Ureter (tissue), 1 donor: ENCODE results near the gene NUDT17. TPM values are rescaled to one million over a fixed set of nuclear protein-coding genes. Genes with fewer than 3 reads are reported as not detected.

ENCODE experiments used
- DNase-seq: peaks from one replicate; pipeline ENCODE4 v3.0.0-alpha.2; 2020; ENCODE audit warnings: low spot score
- total RNA-seq: library from RNA; stranded (reverse); gene quantifications from one replicate; pipeline ENCODE4 v1.2.4, GENCODE V29; 2023
- donor health status: DM: yes; HTN: yes; CAD: no.

NUDT17 gene
- total RNA-seq, 1 donor from 2014 or later: 6.7 TPM

DNA sequence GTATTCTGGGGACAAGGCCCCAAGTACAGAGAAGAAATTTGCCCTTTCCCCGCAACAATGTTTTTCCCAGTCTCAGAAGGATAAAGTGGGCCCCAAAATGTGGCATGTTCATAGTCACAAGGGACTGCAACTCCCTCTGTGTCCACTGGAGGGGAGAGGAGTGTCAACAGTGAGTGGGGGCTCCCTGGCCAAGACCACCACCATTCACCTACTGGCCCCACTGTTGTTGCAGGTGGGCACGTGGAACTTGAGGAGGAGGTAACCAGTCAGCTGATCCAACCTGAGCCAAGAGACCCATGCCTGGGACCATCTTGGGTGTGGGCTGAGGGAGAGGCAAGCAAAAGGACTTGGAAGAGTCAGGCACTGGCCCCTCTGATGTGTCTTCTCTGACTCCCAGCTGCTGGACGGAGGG, 777 bp downstream of the NUDT17 start:
- no peak for DNase-seq

DNA sequence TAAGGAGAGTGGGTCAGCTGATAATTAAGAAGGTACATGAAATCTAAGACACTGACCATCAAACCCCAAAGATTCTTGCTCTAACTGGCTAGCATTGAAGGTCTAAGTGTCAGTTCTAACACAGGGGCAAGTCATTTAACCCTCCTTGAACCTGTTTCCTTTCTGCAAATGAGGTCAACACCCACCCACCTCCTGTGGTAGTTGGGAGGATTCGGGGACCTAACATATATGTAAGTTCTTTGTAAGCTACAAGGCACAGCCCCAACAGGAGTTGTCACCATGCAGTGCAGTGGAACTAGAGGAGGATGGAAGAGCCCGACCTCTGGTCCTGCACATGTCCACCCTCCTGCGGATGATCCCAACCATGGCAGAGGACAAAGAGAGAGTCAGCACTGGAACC, 2.4 kb downstream of the NUDT17 start:
- DNase-seq: no peak

DNA sequence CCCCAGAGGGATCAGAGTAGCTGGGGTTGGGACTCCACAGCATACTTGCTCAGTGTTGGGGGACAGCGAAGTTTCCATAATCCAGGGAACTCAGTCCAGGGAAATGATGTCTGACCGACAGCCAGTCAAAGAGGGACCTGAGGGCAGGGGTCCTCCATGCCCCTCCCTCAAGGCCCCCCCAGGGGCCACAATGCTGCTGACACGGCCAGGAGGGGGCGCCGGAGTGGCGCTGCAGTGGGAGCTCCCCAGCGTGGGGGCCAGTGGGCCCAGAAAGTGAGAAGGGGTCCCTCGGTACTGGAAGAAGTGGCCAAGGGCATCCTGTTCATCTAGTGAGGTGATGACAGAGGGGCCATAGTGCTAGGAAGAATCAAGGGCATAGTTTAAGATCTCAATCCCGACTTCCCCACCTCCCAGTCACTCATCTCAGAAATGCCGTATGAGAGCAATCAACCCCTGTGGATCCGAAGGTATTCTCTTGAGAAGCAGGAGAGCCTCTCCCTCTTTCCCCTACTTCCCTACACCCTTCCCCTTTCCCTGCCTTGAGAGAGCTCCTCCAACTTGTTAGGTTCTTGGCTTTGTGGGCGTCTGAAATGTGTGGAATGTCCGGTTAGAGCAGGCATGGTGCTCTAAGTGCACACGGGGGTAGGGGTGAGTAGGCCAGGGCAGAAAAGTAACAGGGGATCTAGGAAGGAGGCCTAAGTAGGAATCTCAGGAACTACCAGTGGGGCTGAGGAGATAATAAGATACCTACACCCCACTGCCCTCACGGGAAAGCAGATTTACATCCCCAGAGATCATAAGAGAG, 4.1 kb downstream of the NUDT17 start:
- DNase-seq: no peak

DNA sequence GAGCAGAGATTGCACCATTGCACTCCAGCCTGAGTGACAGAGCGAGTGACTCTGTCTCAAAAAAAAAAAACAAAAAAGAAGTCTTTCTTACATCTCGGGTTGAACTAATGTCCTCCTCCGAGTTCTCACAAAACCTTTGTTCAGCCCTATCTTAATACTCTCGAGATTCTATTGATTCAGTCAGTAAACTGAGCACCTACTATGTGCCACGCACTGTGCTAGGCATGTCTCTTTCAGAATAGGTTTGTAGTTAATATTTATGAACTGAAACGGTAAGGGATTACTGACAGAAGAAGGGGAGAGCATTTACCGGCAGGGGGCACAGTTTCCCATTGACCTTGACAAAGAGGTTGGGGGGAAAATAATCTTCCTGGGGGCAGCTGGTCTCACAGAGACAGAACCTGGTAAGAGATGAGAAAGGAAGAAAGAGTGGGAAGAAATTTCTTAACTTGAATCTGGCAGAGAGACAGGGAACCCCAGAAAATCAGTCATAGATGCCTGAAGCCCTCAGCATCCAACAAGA, 10.1 kb downstream of the NUDT17 start:
- DNase-seq: no peak

DNA sequence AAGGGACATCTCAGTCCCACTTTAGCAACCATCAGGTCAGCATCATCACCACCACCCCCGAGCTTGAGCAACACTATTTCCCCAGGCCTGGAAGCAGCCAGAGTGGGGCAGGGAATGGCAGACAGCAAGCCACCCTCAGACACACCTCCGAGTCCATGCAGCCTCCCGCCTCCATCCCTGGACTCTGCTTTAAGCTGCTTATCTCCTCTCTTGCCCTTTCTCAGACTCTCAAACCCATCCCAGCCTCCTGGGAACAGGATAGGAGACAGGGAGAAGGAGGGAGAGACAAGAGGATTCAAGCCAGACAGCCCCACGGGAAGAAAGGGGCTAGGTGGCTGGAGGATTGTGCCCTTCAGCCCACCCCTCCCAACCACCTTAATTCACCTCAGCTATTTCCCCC, 11.7 kb downstream of the NUDT17 start:
- no peak for DNase-seq

DNA sequence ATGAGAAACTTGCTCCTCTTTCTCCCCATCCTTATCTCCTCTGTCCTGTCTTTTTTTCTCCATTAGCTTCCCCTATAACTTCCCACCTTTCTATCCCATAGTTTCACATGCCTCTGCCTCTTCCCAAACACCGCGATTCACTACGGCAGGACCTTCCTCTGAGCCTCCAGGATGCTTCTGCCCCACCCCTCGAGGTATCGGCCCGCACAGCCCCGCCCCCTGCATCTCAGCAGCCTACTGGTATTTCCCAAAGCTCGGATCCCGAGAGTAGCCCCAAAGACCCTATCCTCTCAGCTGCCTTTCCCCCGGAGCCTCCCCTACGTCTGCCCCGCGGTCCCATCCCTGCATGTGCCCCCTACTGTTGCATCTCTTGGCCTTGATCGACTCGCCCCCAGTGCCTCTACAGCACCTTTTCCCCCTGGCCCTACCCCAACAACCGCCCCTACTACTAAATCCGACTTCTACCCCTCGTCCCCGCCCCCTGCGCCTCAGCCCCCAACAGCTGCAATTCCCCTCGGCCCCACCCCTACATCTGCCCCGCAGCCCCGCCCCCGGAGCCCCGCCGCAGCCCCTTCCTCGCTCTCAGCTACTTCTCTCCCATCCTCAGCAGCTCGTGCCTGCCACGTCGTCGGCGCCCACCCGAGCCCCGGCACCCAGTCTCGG, 12.9 kb downstream of the NUDT17 start:
- DNase-seq: peak; percentile 69

DNA sequence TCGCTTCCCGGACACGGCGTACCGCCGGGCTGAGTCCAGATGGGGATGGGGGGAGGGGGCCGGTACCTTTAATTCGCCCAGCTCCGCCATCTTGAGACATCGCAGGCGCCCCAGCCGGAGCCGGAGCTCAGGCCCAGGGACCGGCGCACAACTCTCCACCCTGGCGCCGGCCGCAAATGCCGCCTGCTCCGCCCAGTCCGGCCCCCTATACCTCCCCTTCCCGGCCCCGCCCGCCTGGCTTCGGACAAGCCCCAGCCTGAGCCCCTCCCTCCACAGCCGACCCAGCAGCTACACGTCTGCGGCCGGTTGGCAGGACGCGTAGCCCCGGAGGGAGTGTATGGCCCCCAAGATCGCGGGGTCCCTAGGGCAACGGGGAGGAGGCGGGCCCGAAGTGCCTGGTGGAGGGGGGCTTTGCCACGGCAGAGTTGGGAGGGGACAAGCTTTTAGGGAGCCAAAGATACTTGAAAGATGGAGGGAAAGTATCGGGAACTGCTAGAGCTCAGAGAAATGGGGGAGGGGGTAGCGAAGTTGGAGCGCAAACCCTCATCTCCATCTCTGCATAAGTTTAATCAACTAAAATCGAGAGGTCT, 13.6 kb downstream of the NUDT17 start, which contains the start of gene PIAS3:
TSS of gene PIAS3 (minus strand) at position 181 of the 590 bp plus-strand sequence. CDS start at position 90, 91 bp downstream.
- DNase-seq: peak; percentile 97

DNA sequence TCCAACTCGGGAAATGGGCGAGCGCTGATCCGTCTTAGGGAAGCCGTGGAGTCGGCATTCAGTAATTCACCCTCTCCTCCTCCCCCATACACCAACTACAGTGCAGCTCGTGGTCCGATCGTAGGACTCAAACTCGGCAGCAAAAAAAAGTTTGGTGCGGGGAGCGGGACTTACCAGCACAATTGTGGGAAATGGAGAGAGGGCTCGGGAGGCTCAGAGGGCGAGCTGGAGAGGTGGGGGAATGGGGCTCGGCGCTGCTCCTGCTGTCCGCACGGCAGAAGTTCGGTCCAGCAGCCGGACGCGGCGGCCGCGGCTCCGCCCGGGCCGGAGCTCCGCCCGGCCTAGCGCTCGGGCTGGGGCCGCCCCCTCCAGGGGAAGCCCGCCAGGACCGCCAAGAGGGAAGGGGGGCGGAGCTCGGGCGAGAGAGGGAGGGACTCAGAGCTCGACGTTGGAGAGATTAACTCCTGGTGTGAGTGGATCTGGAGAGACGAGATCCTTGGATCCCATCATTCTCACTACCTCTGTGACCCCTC, 14.1 kb downstream of the NUDT17 start:
- DNase-seq: peak; percentile 93

DNA sequence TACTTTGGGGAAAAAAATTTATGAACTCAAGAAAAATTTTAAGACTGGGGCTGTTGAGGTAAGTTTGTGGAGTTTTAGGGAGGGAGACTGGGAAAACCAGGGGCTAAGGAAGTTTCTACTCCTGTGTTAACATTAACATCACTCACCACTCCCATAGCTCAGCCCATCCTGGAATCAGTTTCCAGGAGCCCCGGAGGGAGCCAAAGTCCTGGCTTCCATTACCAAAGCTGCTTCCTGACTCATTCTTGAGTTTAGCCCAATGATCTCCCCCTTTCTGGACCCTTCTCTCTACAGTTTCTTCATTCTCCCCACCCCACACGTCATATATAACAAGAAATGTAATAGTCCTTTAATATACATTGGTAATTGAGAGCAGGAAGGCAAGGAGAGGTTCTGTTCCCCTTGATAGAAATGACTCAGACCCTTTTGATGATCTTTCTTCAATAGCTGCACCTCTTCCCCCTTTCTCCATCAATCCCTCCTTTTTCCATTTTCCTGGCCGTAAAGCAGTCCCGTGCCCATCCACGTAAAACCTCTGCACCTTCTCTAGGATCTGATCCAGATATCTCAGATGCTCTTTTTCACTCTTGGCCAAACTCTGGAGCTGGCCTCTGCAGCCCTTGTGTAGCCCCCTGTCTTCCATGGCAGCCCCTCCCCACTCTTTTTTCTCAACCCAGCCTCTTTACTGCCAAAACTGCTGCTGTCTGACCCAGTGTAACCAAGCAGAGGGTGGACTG, 18.0 kb downstream of the NUDT17 start:
- DNase-seq: no peak

DNA sequence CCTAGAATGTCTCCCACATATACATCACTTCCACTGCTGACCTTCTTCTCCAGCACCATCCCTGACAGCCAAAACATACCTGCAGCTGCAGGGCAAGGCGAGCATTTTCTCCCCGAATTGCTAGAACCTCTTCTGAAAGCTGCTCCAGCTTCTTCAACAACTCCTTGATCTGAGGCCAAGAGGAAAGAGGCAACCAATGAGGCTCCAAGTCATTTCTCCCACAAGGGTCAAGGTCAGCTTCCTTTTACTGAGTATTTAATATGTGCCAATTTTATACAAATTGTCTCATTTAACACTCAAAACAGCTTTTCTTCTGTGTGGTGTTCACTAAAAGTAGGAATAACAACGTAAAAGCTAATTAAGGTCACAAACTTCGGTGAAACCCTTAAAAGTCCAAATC, 22.8 kb downstream of the NUDT17 start:
- no peak for DNase-seq

DNA sequence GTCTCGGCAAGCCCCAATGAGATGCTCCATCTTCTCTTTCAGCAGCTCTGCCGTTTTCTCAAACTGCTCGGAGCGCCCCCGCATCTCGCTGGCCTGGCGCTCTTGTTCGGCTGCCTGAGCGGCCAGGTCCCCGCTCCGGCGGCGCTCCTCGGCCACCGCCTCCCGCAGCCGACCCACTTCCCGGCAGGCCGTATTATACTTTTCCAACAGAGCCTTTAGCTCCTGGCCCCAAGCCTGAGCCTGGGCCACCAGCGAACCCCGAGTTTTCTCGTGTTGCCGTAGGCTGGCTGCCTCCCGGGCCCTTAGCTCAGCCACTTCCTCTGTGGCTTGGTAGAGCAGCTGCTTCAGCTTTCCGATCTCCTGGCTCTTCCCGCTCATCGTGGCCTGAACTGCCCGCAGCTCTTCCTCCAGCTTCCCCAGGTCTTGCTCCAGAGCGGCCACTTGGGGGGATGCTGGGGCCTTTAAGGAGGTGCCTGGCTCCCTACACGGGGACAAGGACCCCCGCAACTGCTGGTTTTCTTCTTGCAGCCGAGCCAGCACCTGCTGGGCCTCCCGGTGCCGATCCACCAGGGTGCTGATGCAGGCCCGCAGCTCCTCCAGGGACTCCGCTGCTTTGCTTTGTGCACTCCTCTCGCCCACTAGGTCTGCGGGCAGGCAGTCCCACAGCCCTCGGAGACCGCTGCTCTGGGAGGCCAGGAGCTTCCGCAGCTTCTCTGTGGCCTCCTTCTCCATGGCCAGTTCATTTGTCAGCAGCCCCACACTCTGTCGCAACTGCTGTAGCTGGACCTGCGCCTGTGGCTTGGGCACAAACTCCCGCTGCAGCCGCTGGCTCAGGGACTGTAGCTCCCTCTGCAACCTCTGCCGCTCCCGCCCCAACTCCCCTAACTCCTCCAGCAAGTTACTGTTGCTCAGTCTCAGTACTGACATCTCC, 26.8 kb downstream of the NUDT17 start:
- peak; percentile 70 for DNase-seq

DNA sequence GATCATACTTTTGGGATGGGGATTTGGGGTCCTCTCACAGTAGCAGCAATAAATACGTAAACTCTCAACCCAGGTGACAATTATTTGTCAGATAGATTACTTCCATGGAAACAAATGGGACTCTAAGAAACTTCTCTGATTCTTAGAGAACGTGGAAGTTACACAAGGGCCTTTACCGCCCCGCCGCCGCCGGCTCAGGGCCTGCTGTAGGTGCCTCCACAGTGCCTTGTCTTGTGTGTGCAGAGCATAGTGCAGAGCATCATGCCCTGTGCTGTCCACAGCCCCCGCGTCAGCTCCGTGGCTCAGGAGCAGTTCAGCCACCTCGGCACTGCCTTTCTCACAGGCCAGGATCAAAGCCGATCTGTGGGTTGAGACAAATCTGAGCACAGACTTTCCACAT, 29.2 kb downstream of the NUDT17 start:
- no peak for DNase-seq

DNA sequence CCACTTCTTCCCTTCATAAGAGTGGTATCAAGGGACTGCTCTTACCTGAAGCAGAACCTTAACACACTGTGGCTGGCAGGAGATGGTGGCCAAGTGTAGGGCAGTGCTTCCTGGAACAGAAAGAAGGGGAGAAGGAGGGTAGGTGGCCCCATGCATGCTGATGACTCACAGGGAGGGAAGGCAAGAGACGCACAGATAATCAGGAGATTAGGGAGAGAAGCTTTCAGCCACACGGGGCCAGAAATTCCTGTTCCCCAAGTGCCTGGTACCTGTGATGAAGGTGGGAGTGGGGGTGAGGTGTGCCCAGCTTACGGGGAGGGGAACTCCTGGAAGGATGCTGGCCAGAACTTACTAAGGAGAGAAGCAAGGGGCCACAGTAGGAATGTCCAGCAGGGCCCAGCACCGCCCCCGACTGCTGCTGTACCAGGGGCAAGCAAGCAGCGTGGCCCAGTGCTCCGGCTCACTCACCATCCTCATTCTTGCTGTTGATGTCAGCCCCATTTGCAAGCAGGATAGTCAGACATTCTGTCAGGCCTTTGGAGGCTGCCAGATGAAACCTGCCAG, 32.6 kb downstream of the NUDT17 start:
- peak; percentile 73 for DNase-seq

DNA sequence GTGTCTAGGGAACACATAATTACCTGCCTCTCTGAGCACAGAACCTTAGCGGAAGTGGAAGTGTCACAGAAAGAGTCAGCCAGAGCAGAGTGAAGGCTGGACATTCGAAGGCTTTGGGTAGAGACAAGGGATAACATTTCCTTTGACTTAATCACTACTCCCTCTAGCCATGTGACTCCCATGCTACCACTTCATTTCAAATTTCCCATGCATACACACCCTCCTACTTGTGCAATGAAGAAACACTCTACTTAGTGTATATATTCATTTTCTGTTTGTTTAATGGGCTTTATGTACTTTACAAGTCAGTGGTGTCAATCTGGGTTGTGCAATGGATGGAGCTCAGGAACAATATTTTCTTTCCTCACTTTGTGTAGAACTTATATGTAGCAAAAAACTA, 33.3 kb downstream of the NUDT17 start:
- DNase-seq: no peak

DNA sequence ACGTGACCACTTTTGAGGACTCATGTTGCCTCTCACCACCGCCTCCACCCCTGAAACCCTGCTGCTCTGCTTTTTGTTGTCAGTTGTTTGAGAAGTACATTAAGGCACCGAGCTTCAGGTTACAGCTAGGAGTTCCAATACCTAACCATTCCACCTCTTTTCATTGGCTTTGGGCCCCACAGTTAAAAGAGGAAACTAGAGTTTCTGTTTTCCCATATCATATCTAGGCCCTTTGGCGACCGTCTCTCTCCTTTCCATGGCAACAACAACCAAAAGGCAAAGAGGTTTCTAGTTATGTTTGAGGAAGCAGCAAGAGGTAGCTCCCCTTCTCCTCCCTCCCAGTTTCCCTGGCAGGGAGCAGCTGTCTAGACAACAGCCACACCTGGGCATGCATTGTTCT, 34.3 kb downstream of the NUDT17 start:
- DNase-seq: no peak

DNA sequence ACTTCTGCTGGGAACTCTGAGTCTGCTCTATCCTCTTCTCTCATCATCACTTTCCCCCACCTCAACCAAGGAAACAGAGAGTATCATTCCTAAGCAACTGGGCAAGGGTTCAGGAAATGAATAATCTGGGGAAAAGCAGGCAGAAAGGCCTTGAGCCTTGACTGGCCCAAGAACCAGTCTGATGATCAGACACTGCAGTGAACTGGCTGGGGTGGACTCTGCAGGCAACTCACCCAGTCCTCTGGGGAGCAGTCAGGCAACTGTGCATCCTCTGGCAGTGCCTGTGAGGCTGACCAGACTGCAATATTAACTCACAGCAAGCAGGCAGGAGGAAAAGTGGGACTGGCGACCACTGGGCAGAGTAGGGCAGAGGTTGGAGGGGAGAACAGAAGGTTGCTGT, 39.2 kb downstream of the NUDT17 start:
- no peak for DNase-seq

DNA sequence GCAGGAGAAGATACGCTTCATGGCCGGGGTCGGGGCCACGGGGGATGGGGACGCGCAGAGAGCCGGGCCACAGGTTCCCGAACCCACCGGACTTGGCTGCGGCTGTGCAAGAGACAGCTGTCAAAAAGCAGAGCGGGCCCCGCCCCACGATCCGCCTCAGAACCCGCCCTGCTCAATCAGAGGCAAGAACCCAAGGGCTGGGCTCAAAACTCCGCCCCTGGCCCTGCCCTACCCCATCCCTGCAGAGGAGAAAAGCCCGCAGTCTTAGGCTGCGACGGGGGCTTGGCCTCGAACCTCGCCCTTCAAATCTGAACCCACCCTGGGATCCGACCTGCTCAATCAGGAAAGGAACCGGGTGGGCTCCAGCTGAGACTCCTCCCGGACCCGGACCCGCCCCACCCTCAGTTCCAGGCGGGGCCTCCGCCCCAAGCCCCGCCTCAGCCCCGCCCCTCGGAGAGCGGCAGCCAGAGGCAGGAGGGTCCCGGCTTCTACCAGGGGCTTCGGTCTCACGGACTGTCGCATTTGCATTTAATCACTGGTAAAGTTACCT, 40.4 kb downstream of the NUDT17 start, which contains the start of gene ANKRD35:
TSS of gene ANKRD35 (minus strand) at position 129 of the 550 bp plus-strand sequence. CDS start at position 21, 108 bp downstream.
- peak; percentile 86 for DNase-seq

DNA sequence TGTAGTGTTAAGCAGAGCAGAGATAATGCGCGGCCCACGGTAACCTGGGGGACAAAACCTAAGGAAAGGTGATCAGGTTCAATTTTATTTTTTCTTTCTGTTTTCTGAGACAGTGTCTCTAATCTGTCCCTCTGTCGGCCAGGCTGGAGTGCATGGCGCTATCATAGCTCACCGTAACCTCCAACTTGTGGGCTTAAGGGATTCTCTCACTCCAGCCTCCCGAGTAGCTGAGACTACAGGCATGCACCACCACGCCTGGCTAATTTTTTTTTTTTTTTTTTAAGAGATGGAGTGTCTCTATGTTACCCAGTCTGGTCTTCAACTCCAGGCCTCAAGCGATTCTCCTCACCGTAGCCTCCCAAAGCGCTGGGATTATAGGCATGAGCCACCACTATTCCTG, 41.0 kb downstream of the NUDT17 start:
- no peak for DNase-seq

DNA sequence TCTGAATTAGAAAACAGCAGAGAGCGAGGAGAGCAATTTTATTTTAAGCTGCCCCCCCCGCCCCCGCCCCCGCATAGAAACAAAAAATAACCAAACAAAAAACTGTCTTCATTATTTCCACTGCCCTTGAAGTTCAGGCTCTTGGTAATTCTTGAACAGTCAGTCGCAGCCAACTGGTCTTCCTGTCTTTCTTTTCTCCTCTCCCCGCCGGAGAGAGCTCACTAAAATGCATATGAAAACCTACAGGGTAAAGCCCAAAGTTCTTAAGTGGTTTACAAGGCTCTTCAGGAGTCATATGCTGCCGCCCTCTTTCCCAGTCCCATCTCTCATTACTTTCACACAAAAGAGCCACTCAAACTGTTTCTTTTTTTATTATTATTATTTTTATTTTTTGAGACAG, 41.4 kb downstream of the NUDT17 start:
- DNase-seq: no peak

DNA sequence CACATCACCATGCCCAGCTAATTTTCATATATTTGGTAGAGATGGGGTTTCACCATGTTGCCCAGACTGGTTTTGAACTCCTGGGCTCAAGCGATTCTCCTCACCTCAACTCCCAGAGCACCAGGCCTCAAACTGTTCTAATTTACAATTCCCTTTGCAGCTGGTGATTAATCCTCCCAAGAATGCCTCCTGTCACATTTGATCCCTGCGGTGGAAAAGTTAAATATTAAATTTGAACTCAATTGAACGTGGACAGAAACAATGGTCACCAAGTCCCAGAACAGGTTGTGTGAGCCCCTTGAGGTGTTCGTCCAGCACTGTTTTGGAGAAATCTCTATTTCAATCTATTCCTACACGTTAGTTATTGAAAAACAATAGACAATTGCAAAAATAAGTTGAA, 42.2 kb downstream of the NUDT17 start:
- peak; percentile 29 for DNase-seq
